NB4 (cell line): ENCODE data around the gene NR1D2.

Experiments used
- MYC ChIP-seq: IDR thresholded peaks from 2 replicates; pipeline ENCODE4 v1.6.1; 2011; ENCODE audit warnings: low read depth, low read length
- POLR2A ChIP-seq: IDR thresholded peaks from 2 replicates; pipeline ENCODE4 v1.6.1; 2011; ENCODE audit warnings: mild to moderate bottlenecking; ENCODE audit not compliant: insufficient read length; ENCODE audit errors: extremely low read depth
- TF ChIP-seq, protein P1 (sequence below): IDR thresholded peaks from one replicate; pipeline ENCODE4 v1.5.1; 2012; ENCODE audit warnings: low read depth, low read length

DNA sequence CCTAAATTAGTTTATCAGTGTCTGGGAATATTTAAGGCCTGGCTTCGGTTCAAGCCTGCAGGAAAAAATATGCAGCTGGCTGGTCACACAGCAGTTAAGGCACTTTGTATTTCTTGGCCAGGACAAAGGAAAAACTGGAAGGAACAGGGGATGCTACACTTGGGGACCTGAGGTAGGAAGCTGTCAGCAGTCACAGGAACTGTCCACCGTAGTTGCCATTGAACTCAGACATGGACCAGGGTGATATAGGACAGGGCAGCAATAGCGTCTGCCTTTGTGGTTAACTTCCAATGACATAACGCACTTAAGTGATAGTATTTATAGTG, 49.1 kb downstream of the NR1D2 start:
- TF ChIP-seq, protein P1, sequence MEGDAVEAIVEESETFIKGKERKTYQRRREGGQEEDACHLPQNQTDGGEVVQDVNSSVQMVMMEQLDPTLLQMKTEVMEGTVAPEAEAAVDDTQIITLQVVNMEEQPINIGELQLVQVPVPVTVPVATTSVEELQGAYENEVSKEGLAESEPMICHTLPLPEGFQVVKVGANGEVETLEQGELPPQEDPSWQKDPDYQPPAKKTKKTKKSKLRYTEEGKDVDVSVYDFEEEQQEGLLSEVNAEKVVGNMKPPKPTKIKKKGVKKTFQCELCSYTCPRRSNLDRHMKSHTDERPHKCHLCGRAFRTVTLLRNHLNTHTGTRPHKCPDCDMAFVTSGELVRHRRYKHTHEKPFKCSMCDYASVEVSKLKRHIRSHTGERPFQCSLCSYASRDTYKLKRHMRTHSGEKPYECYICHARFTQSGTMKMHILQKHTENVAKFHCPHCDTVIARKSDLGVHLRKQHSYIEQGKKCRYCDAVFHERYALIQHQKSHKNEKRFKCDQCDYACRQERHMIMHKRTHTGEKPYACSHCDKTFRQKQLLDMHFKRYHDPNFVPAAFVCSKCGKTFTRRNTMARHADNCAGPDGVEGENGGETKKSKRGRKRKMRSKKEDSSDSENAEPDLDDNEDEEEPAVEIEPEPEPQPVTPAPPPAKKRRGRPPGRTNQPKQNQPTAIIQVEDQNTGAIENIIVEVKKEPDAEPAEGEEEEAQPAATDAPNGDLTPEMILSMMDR = no peak
- TF ChIP-seq POLR2A (no peak), MYC (no peak)
